ENCODE data around the gene EGFR. TPM values are rescaled to one million over a fixed set of nuclear protein-coding genes. Genes with fewer than 3 reads are reported as not detected.

The EGFR gene
- total and polyA plus RNA-seq, 7 donors = 3.6 to 61.5 (median 35.6) TPM

DNA sequence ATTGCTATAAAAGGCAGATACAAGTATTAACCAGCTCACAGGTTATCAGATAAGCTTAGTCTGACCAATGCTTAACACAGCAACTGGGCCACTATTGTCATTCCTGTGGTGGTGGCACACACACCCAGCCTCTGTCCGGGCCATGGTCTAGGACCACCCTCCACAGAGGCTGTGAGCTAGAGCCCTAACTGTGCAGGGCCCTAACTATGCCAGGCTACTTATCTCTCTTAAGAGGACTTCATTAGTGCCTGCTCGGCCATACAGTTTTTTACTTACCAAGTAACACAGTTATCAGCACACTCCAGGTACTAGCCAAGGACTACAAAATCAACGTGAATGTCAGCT is 2.1 kb upstream of the EGFR start:
- 84 to 90% methylated on average over 3 of the region's 3 CpGs for WGBS, 2 donors

DNA sequence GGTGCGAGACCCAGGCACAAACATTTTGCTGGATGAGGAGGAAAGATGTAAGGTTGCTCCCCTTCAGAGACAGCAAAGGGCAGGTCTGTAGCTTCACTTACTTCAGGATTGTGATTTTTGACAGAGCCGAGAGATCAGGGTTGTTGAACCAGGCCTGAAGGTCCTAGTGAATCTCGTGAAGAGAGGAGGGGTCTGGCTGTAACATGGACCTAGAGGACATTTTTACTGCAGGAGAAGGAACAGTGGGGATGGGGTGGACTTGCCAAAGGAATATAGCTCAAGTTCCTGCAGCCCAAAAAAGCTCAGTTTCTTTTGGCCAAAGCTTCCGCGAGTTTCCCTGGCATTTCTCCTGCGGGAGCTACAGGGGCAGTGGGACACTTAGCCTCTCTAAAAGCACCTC is 976 bp upstream of the EGFR start:
- 73 to 88% methylated on average over 6 of the region's 6 CpGs for WGBS, 2 donors
- Histone ChIP-seq H3K36me3 (no peaks in the 10 kb centered on the region), H3K27me3 (no peaks in the 10 kb centered on the region), H3K4me1 (peaks cover 0 to 28% (median 25%) of the 10 kb centered on the region in 4 donors), H3K4me3 (peak overlapping the region in 3 of 4 donors; percentile 80 to 89 (median 83)), H3K9me3 (no peaks in the 10 kb centered on the region), H3K27ac (peak overlapping the region; percentile 93 to 97 (median 94))
- TF ChIP-seq CTCF (IDR thresholded peaks at IDR 0.05) = no peak
- TF ChIP-seq POLR2A (IDR thresholded peaks at IDR 0.05) = no peak
- TF ChIP-seq EP300 (IDR thresholded peaks at IDR 0.05) = no peak
- TF ChIP-seq POLR2AphosphoS5 (IDR thresholded peaks at IDR 0.05) = no peak
- intact Hi-C loops (cut with DNase I) = loop anchor here (2.0 to 10.0 kb wide), 5 partner anchors 86 to 349 kb away; partner anchors contain the start of gene LANCL2
- no peak for DNase-seq

More for the DNA sequence above, 2.1 kb upstream of the EGFR start:
- Histone ChIP-seq H3K4me3 (no peak overlapping the region), H3K27me3 (no peaks in the 10 kb centered on the region), H3K27ac (no peak overlapping the region), H3K36me3 (no peaks in the 10 kb centered on the region), H3K9me3 (no peaks in the 10 kb centered on the region), H3K4me1 (peaks cover 0 to 20% (median 16%) of the 10 kb centered on the region in 4 donors)
- no peak for DNase-seq
- no peak for TF ChIP-seq POLR2A (IDR thresholded peaks at IDR 0.05)
- no peak for TF ChIP-seq POLR2AphosphoS5 (IDR thresholded peaks at IDR 0.05)
- no peak for TF ChIP-seq EP300 (IDR thresholded peaks at IDR 0.05)
- no peak for TF ChIP-seq CTCF (IDR thresholded peaks at IDR 0.05)
- intact Hi-C loops (cut with DNase I) = loop anchor here (5.0 to 10.0 kb wide), 3 partner anchors 84 to 351 kb away; partner anchors contain the start of gene LANCL2

DNA sequence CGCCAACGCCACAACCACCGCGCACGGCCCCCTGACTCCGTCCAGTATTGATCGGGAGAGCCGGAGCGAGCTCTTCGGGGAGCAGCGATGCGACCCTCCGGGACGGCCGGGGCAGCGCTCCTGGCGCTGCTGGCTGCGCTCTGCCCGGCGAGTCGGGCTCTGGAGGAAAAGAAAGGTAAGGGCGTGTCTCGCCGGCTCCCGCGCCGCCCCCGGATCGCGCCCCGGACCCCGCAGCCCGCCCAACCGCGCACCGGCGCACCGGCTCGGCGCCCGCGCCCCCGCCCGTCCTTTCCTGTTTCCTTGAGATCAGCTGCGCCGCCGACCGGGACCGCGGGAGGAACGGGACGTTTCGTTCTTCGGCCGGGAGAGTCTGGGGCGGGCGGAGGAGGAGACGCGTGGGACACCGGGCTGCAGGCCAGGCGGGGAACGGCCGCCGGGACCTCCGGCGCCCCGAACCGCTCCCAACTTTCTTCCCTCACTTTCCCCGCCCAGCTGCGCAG is 424 bp downstream of the EGFR start:
- H3K9me3 ChIP-seq = no peaks in the 10 kb centered on the region
- peak; percentile 92 for DNase-seq
- intact Hi-C loops (cut with DNase I) = loop anchor here (2.0 to 10.0 kb wide), 5 partner anchors 87 to 348 kb away; partner anchors contain the start of gene LANCL2
- H3K36me3 ChIP-seq = no peaks in the 10 kb centered on the region
- peak overlapping the region; percentile 80 to 89 (median 82) for H3K4me3 ChIP-seq
- TF ChIP-seq EP300 (IDR thresholded peaks at IDR 0.05) = peak; percentile 68 to 97 (median 88)
- no peak for TF ChIP-seq CTCF (IDR thresholded peaks at IDR 0.05)
- TF ChIP-seq POLR2A (IDR thresholded peaks at IDR 0.05) = no peak
- TF ChIP-seq POLR2AphosphoS5 (IDR thresholded peaks at IDR 0.05) = peak; percentile 52 to 87 (median 72)
- peak overlapping the region; percentile 93 to 97 (median 94) for H3K27ac ChIP-seq
- WGBS, 2 donors = 1% methylated on average over 70 of the region's 70 CpGs
- peaks cover 0 to 30% (median 26%) of the 10 kb centered on the region in 4 donors for H3K4me1 ChIP-seq
- no peaks in the 10 kb centered on the region for H3K27me3 ChIP-seq

GRCh38 chr7:55019691-55020465 is 1.1 kb downstream of the EGFR start:
- no peaks in the 10 kb centered on the region for H3K27me3 ChIP-seq
- H3K4me3 ChIP-seq = peak overlapping the region; percentile 80 to 89 (median 82)
- H3K36me3 ChIP-seq = no peaks in the 10 kb centered on the region
- peaks cover 0 to 36% (median 26%) of the 10 kb centered on the region in 4 donors for H3K4me1 ChIP-seq
- 2 to 5% methylated on average over 78 of the region's 78 CpGs for WGBS, 2 donors
- intact Hi-C loops (cut with DNase I) = loop anchor here (2.0 to 10.0 kb wide), 6 partner anchors 42 to 347 kb away; partner anchors contain the start of gene LANCL2
- no peaks in the 10 kb centered on the region for H3K9me3 ChIP-seq
- peak overlapping the region; percentile 93 to 97 (median 94) for H3K27ac ChIP-seq
- peak; percentile 78 for DNase-seq
- TF ChIP-seq CTCF (IDR thresholded peaks at IDR 0.05) = peak in 1 of 4 experiments; percentile 38
- TF ChIP-seq EP300 (IDR thresholded peaks at IDR 0.05) = no peak
- no peak for TF ChIP-seq POLR2A (IDR thresholded peaks at IDR 0.05)
- no peak for TF ChIP-seq POLR2AphosphoS5 (IDR thresholded peaks at IDR 0.05)

All from sigmoid colon (tissue), 7 donors.